ENCODE data around the gene TSPAN31.
"Not testable (repeated sequence)": the region's sequence is repeated elsewhere in the genome, so short reads cannot be mapped to it uniquely, and the experiment has no call there.

Gene TSPAN31

DNA sequence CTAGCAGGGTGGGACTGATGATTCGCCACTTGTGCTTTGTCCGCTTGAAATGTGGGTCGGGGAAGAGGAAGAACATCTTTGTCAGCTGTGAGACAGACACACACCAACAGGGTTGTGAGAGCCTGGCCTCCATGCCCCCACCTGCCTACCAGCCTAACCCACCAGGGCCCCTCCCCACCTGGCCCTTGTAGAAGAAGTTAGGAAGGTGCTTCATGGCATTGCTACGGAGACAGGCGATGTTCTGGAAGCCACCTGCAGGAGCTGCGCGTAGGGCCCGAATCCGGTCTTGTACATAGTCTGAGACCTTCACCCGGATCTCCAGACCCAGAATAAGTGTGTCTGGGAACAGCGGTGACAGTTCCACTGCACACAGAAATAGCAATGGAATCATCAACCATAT is 24.8 kb downstream of the TSPAN31 start:
- no peak for DNase-seq

DNA sequence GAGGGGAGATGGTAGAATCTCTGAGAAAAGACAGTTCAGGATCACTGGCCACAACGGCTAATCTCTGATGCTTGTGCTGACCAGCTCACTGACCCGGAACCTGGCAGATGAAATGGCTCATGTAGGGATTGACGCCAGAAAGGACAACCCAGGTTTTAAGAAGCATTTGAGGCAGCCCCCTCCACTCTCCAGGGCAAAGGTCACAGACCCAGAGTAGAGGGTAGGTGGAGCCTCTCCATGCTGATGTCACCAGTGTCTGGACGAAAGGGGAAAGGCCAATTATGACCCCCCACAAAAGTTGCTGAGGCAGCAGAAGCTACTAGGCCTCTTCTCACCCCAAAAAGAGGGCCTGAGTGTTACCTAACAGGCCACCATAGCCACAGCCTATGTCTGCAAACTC is 25.9 kb downstream of the TSPAN31 start:
- DNase-seq = no peak

DNA sequence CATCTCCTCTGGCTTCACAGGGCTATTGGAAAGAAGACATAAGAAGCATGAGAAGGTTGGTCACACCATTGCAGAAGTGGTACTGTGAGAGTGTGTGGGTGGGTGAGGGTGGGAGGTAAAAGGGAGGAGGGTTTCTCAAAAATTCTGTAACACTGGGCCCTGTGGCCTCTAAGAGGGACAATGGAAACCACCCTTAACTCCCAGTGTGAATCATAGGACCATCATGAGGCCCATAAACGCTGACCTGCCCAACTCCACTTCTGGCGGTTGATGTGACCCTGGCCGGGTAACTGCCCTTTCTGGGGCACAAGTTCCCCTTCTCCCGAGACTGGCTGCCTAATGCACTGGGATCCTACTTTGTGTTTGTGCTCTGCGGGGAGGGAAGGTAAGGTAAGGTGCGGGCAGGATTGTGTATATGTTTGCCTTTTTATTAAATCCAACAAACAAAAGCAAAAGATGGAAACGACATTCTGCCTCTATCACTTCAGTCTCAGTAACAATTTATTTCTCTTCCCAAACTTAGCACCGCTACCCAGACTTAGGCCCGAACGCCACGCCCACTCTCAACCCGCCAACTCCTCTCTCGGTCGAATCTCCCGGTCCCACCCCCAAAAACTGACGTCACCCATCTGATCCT is 26.5 kb downstream of the TSPAN31 start:
- peak; percentile 84 for DNase-seq

DNA sequence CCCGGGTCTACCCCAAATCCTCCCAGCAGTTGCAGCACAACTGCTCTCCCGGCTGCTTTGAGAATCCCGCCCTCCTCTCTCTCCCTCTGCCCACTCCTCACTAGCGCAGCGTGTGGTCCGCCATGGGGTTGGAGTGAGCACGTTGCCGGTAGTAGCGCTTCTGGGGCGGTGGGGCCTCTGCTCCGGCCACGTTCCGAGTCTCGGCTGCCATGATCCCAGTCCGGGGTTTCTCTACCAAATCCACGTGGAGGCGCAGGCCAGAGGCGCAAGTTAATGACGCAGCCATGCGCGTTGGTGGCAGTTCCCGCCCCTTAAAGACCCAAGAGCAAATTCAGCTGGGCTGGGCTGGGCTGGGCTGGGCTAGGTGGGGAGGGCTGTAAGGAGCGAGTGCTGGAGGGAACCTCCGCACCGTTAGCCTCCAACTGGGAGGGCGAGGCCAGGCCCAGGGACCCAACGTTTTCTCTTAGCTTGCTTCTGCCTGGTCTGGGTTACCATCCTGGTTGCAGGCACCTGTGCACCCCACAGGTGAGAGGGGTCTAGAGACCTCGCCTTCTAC is 27.1 kb downstream of the TSPAN31 start, which contains the start of gene METTL1:
METTL1 (minus strand) TSS at position 233 of the 556 bp plus-strand sequence; CDS start at position 211, 22 bp downstream.
- peak; percentile 84 for DNase-seq

DNA sequence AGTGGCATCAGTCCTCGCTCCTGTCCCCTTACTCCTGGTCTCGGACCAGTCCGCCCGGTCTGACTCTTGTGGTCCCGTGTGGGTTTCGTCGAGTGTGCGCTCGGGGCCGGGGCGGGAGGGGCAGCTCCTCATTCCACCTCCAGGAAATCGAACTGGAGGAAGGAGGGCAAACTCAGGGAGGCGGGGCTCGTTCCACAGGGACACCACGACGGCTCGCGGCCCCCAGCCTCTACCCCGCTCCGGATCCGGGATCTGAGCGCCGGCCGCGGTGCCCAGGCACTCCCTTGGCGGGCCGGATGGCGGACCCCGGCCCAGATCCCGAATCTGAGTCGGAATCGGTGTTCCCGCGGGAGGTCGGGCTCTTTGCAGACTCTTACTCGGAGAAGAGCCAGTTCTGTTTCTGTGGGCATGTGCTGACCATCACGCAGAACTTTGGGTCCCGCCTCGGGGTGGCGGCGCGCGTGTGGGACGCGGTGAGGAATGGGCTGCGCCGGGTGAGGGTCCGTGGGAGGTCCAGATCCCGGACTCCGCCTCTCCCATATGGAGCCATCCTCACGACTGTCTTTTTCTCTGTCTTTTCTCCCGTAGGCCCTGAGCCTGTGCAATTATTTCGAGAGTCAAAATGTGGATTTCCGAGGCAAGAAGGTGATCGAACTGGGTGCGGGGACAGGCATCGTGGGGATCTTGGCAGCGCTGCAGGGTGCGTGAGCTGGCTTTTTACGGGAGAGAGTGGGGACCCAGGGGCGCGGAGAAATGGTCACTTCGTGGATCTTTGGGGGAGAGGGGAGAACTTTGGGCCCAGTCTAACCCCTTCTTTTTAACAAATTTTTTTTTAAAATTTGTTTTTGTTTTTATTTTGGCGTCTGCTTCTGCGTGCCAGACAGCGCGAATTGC is 27.8 kb downstream of the TSPAN31 start, which contains the start of gene EEF1AKMT3:
EEF1AKMT3 (plus strand) TSS at position 186 of the 894 bp plus-strand sequence; CDS start at position 297, 111 bp downstream.
- peak; percentile 42 for DNase-seq

DNA sequence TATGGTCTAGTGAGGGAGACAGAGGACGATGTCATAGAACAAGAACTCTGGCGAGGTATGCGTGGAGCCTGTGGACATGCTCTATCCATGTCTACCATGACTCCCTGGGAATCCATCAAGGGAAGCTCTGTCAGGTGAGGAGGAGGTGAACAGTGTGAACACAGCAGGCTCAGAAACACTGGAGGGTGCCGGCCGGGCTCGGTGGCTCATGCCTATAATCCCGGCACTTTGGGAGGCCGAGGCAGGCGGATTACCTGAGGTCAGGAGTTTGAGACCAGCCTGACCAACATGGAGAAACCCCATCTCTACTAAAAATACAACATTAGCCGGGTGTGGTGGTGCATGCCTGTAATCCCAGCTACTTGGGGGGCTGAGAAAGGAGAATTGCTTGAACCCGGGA is 29.8 kb downstream of the TSPAN31 start:
- DNase-seq = not testable (repeated sequence)

DNA sequence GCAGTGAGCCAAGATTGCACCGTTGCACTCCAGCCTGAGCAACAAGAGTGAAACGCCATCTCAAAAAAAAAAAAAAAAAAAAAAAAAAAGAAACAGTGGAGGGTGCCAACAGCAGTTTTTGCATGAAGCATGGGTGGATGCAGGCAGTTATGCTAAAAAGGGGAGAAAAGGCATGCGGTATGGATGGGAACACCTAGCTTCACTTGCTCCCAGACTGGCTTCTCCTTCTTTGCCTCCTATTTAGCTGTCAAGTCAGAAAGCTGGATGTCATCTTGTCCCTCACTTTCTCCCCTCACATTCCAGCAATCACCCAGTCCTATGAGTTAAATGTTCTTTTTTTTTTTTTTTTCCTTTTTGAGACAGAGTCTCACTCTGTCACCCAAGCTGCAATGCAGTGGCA is 30.2 kb downstream of the TSPAN31 start:
- no peak for DNase-seq

DNA sequence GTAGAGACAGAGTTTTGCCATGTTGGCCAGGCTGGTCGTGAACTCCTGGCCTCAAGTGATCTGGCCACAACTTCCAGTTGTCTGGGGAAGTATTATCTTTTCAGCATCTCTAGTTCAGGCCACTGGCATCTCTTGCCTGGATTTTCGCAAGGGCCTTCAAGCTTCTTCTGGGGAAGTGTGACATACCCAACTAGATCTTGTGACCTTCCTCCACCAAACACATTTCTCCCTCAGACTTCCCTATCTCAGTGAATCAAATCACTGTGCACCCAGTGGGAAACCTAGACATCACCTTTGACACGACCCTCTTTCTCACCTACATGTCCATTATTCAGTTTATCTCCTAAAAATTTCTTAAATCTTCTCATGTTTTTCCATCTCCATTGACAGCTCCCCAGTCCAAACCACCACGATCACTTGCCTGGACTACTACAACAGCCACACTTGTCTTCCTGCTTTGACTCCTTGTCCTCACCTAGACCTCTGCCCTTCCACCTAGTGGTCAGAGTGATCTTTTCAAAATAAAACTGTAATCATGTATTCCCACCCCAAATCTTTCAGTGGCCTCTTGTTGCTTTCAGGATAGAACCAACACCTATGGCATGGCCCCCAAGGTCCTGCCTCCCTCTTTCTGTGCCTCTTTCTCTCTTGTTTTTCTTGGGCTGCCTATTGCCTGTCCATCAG is 30.9 kb downstream of the TSPAN31 start:
- no peak for DNase-seq

DNA sequence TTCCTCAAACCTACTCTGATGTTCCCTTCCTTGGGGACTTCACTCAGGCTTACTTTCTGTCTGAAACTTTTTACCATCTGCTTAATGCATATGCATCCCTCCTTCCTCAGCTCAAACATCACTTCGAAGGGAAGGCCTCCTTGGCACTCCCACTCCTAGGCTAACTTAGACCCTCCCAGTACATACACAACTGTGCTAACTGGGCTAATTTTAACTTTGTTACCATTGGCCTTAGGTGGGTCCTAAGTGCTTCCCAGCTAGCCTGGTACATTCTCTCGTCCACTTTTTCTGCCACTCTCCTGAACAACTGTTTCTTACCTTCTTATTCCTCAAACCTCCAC is 31.4 kb downstream of the TSPAN31 start:
- DNase-seq = no peak

DNA sequence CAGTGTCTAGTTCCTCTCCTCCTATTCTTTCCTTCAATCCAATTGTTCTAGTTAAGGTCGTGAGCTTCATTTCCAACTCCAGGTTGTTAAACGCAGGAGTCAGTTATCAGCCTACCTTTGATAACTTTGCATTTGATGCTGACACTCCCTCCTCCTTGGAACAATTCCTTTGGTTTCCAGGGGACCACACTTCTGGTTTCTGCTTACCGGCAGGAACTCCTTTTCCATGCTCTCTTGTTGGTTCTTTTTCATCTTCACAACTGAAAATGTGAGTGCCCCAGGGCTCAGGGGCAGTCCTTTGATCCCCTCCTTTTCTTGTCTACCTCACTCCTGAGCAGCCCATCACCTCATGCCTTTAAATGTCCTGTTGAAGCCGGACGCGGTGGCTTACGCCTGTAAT is 32.5 kb downstream of the TSPAN31 start:
- no peak for DNase-seq

DNA sequence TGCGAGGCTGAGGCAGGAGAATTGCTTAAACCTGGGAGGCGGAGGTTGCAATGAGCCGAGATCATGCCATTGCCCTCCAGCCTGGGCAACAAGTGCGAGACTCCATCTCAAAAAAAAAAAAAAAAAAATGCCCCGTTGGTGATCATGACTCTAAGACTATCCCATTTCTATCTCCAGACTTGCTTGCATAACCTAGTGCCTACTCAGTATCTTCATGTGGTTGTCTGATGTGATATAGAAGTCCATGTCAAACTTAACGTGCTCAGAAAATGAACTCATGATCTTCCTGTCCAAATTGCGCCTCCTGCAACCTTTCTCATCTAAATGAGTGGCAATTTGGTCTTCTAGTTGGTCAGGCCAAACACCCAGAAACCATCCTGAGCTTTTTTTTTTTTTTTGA is 33.1 kb downstream of the TSPAN31 start:
- no peak for DNase-seq

DNA sequence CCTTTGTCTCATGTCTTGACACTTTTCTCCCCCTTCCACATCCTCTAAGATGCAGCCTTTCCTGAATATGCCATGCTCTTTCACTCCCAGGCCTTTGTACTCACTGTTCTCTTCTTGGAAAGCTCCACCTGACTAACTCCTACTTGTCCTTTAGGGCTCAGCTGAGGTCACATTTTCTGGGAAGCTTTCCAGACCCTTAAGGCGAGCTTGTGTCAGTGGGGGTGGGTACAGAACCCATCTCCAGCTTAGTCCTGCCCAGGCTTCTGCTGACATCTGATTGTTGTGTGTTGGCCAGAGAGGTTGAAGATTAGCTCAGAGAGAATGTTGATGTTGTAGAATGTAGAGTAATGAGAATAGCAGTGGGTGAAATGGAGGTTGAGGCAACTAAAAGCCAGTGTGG is 34.9 kb downstream of the TSPAN31 start:
- DNase-seq = no peak

DNA sequence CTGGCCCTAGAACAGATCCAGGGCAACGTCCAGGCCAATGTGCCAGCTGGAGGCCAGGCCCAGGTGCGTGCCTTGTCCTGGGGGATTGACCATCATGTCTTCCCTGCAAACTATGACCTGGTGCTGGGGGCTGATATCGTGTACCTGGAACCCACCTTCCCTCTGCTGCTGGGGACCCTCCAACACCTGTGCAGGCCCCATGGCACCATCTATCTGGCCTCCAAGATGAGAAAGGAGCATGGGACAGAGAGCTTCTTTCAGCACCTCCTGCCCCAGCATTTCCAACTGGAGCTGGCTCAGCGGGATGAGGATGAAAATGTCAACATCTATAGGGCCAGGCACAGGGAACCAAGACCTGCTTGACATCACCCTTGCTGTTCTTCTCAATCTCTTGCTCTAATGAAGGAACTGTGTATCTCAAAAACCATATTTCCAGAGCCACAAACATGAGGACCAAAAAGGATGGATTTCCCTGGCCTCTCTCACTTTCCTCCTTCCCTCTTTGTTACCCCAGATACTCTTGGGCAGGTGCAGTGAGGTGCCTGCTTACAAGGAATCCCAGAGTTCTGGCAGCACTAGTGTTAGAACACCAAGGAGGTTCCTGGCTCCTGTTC is 35.6 kb downstream of the TSPAN31 start:
- DNase-seq = no peak

DNA sequence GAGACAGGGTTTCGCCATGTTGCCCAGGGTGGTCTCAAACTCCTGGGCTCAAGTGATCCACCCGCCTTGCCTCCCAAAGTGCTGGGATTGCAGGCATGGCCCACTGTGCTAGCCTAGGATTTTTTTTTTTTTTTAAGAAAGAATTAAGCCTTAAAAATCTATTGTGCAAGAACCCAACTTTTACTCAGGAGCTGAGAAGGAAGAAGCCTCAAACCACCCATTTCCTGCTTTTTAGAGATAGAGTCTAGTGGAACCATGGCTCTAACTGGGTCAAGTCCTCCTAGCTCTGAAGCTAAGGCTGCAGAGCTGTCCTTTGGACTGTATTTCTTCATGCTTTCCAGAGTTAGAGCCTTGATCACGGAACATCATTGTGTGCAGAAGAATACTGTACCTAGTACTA is 36.4 kb downstream of the TSPAN31 start:
- no peak for DNase-seq

DNA sequence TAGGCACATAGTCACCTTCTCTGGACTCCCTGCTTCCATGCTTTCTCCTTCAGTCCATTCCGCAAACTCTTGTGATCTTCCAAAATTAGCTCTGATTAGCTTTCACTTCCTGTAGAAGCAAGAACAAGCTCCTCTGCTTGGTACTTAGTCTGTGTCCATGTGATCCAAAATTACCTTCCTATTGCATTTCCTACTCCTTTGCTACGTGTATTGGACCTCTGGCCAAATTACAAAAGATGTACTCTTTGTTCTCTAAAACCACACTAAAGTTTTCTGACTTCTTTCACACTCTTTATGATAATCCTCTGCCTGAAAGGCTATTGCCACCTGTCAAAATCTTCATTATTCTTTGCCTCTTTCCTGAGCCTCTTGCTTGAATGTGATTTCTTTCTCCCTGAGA is 37.0 kb downstream of the TSPAN31 start:
- no peak for DNase-seq

DNA sequence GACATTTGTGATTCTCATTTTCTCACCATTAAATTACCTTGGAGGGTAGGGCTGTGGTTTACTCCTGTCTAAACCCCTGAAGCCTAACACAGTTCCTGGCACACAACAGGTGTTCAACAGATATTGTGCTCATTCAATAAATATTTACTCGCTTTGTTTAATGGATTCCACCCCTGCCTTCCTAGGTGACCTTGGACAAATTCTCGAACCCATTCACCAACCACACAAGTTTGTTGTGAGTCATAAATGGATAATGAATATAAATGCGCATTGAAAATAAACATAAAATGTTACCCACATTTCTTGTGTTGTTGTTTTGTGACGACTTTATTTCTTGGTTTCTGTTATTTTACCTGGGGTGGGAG is 37.4 kb downstream of the TSPAN31 start:
- DNase-seq = no peak

DNA sequence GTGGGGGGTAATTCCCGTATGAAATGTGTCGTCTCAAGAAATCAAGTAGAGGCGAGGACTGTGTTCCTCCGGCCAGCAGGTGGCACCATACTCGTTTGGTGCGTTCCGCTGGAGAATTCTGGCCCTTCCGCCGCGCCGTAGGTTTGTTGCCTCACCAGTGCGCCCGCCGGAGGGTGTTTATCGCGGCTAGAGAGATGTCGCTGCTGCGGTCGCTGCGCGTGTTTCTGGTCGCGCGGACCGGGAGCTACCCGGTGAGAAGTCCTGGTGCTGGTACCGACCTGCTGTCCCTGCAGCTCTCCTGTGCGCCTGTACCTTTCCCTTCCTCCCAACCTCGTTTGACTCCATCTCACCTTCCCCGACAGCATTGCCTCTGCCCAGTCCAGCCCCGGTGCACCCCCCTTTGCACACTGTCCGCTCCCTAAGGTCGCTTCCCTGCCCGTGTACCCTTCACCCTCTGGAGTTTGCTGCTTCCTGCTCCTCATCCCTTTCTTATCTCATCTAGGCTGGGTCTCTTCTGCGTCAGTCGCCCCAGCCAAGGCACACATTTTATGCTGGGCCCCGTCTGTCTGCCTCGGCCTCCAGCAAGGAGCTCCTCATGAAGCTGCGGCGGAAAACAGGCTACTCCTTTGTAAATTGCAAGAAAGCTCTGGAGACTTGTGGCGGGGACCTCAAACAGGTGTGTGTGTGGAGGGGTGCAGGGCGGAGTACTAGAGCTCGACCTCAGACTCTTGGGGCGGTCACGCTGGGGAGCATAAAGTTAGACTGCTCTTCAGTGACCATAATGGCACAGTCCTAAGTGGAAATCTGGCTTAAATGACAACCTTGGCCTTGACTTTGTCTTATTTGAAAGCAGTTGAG is 38.0 kb downstream of the TSPAN31 start, which contains the start of gene TSFM:
TSFM (plus strand) TSS at position 180 of the 858 bp plus-strand sequence; CDS start at position 195, 15 bp downstream.
- DNase-seq = peak; percentile 83

DNA sequence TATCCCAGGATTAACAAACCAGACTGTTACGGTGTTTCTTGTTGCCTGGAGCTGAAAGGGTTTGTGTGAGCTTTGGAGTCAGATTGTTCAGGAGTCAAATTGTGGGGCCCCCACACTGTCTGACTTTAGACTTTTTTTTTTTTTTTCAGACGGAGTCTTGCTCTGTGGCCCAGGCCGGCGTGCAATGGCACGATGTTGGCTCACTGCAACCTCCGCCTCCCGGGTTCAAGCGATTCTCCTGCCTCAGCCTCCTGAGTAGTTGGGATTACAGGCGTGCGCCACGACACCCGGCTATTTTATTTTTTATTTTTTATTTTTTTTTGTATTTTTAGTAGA is 38.6 kb downstream of the TSPAN31 start:
- no peak for DNase-seq

DNA sequence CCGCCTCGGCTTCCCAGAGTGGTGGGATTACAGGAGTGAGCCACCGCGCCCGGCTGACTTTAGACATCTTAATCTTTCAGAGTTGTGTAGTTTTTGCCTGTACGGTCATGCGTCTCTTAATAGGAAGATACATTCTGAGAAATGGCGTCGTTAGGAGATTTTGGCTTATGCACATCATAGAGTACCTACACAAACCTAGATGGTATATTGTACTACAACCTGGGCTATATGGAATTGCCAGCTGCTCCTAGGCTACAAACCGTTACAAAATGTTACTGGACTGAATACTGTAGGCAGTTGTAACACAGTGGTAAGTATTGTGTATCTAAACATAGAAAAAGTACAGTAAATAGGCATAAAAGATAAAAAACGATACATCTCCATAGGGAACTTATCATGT is 39.0 kb downstream of the TSPAN31 start:
- no peak for DNase-seq

DNA sequence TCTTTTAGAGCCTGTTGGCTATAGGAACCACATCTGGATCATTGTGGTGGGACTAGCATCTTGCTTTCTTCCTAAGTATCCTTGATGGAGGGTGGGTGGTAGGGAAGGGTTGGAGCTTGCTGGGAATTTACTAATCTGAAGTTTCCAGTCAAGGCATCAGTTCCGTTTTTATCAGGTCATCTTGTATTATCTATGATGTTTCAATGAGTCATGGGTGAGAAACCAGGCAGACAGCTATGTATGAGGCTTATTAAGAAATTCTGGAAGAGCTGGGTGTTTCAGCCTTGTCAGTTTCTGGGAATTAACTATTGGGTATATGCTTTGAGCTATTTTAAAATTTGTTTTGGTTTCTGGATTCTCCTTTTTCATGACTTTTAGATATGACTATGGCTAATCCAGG is 49.1 kb downstream of the TSPAN31 start:
- no peak for DNase-seq

DNA sequence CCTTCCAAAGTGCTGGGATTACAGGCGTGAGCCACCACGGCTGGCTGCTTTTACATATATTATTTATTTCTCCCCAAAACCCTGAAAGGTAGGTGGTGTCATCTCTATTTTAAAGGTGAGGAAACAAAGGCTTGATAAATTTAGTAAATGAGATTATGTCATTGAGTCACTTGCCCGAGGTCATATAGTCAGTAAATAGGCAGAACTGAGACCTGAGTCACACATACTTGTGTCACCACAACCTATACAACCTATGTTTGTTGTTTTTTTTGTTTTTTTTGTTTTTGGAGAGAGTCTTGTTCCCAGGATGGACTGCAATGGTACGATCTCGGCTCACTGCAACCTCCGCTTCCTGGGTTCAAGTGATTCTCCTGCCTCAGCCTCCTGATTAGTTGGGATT is 50.5 kb downstream of the TSPAN31 start:
- DNase-seq = no peak

DNA sequence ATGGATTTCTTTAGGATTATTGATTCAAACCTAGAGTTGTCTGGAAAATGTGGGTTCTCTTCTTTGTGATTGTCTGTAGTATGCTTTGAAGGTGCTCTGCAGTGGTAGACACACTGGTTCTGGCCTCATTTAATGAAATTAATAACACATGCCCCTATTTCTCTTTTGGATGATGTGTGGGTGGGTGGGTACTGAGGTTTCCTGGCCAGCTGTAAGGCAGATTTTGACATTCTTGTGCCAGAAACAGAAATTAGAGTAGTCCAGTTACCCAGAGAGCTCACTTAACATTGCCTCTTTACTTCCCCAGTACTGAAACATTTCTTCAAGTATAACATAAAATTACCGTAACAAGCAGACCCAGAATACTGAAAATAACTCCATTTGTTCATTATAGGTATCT is 52.2 kb downstream of the TSPAN31 start:
- DNase-seq = no peak

All from NCI-H2227 treated with DMSO at 0.1 percent for 48 hours (cell line).